ENCODE measurements around the gene NRIP3.

DNA sequence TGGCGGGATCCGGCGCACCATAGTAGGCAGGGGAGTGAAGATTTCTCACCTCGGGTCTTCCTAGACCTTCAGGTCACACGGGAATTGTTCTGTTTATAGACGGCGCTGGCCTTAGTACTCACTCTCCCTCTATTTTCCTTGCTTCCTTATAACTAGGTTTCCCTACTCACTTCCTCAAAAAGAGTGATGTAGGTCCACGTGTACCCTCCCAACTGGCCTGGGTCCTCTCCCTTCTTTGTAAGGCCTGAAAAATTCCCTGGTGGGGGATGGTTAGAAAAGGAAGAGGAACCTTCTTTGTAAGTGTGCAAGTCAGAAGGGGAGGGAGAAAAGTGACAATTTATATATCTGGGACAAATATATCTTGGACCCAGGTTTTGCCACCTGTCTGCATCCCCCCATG lies 36.6 kb downstream of the NRIP3 start:
- TF ChIP-seq, protein P1, sequence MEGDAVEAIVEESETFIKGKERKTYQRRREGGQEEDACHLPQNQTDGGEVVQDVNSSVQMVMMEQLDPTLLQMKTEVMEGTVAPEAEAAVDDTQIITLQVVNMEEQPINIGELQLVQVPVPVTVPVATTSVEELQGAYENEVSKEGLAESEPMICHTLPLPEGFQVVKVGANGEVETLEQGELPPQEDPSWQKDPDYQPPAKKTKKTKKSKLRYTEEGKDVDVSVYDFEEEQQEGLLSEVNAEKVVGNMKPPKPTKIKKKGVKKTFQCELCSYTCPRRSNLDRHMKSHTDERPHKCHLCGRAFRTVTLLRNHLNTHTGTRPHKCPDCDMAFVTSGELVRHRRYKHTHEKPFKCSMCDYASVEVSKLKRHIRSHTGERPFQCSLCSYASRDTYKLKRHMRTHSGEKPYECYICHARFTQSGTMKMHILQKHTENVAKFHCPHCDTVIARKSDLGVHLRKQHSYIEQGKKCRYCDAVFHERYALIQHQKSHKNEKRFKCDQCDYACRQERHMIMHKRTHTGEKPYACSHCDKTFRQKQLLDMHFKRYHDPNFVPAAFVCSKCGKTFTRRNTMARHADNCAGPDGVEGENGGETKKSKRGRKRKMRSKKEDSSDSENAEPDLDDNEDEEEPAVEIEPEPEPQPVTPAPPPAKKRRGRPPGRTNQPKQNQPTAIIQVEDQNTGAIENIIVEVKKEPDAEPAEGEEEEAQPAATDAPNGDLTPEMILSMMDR (IDR thresholded peaks at IDR 0.05): no peak
- TF ChIP-seq POLR2A (IDR thresholded peaks at IDR 0.05): no peak

Measured in uterus (tissue), 2 donors.